Testis (tissue), 5 donors: Measurements from ENCODE around the gene HLA-DQA2. TPM values are rescaled to one million over a fixed set of nuclear protein-coding genes. Genes with fewer than 3 reads are reported as not detected.

Experiments used
- DNase-seq: peaks from one replicate; pipeline ENCODE4 v3.0.0-alpha.2; 2019
- H3K27ac ChIP-seq, 2 donors: fragments of 200-600 bp; sonication (generic); one replicate each; pipeline ENCODE4 v1.5.1; 2019
- H3K27me3 ChIP-seq: fragments of 200-600 bp; sonication (generic); one replicate; pipeline ENCODE4 v1.5.1; 2019
- H3K36me3 ChIP-seq: fragments of 200-600 bp; sonication (generic); one replicate; pipeline ENCODE4 v1.5.1; 2017; ENCODE audit warnings: low read depth; ENCODE audit errors: missing control alignments
- H3K4me1 ChIP-seq: fragments of 200-600 bp; sonication (generic); one replicate; pipeline ENCODE4 v1.5.1; 2019
- H3K4me3 ChIP-seq, 2 donors: fragments of 200-600 bp; sonication (generic); one replicate each; pipeline ENCODE4 v1.5.1; 2017 to 2019
- H3K9me3 ChIP-seq: fragments of 200-600 bp; sonication (generic); one replicate; pipeline ENCODE4 v1.5.1; 2017
- POLR2A ChIP-seq: fragments of 450-650 bp; IDR thresholded peaks from one replicate; pipeline ENCODE4 v1.6.1; 2017; ENCODE audit warnings: antibody characterized with exemption, mild to moderate bottlenecking, moderate library complexity
- WGBS, 2 donors: methylation state at CpG; one replicate each; pipeline ENCODE4 v1.1.5; 2018; 5-methylcytosine and 5-hydroxymethylcytosine counted together
- intact Hi-C: fragments of 100-400 bp; cut with DNase I; formaldehyde crosslinking; loops from one replicate; pipeline ENCODE4 v1.15.1; 2023; ENCODE audit warnings: low total_unique reads
- long read RNA-seq, 2 donors: transcript quantifications; one replicate each; lab custom pipeline, GENCODE V29; 2026
- polyA plus RNA-seq: library from polyadenylated mRNA; stranded (reverse); fragments of 350-450 nt; fragmentation: Illumina TruSeq; extraction: RNeasy Lipid Tissue Mini Kit (QIAGEN cat#74804); gene quantifications from one replicate; pipeline ENCODE4 v1.2.3, GENCODE V29; 2014; ENCODE audit warnings: low read depth, low replicate concordance; ENCODE audit not compliant: insufficient read depth
- total RNA-seq, 2 donors: library from RNA; depleted of rRNA; stranded (reverse); fragments of >200 nt; gene quantifications; one replicate each; pipeline ENCODE4 v1.2.3, GENCODE V29; 2016
- TF ChIP-seq, protein P1 (sequence below), 3 experiments: fragments of 450-650 bp in 2 of 3; fragments of 200-600 bp in 1 of 3; sonication (generic) in 1 of 3; IDR thresholded peaks; one replicate each; pipeline ENCODE4 v1.5.1; 2016 to 2019; ENCODE audit warnings: antibody characterized with exemption in 3 of 3, mild to moderate bottlenecking in 2 of 3, moderate library complexity in 1 of 3

HLA-DQA2 gene
- total RNA-seq (not detected), polyA plus RNA-seq (27.3 TPM)
- long read RNA-seq, donor 1, result 0 reads
- long read RNA-seq, donor 2, result 0 reads

- Histone ChIP-seq H3K4me3 (no peak within 1 kb of the TSS), H3K9me3 (no peaks in the 10 kb centered on the region), H3K27ac (no peak within 1 kb of the TSS), H3K36me3 (no peaks in the 10 kb centered on the region), H3K4me1 (no peaks in the 10 kb centered on the region), H3K27me3 (no peaks in the 10 kb centered on the region)
- intact Hi-C loops, result no loop called here
- no peak for TF ChIP-seq POLR2A
- TF ChIP-seq, protein P1, sequence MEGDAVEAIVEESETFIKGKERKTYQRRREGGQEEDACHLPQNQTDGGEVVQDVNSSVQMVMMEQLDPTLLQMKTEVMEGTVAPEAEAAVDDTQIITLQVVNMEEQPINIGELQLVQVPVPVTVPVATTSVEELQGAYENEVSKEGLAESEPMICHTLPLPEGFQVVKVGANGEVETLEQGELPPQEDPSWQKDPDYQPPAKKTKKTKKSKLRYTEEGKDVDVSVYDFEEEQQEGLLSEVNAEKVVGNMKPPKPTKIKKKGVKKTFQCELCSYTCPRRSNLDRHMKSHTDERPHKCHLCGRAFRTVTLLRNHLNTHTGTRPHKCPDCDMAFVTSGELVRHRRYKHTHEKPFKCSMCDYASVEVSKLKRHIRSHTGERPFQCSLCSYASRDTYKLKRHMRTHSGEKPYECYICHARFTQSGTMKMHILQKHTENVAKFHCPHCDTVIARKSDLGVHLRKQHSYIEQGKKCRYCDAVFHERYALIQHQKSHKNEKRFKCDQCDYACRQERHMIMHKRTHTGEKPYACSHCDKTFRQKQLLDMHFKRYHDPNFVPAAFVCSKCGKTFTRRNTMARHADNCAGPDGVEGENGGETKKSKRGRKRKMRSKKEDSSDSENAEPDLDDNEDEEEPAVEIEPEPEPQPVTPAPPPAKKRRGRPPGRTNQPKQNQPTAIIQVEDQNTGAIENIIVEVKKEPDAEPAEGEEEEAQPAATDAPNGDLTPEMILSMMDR (IDR thresholded peaks at IDR 0.05), result no peak
- no peak for DNase-seq
- 78 to 82% methylated on average over 7 of the region's 7 CpGs for WGBS, 2 donors
Observed at GRCh38 chr6:32741031-32741960, at the start of gene HLA-DQA2. HLA-DQA2 (plus strand) TSS chr6:32741391; CDS start chr6:32741444, 53 bp downstream.

DNA sequence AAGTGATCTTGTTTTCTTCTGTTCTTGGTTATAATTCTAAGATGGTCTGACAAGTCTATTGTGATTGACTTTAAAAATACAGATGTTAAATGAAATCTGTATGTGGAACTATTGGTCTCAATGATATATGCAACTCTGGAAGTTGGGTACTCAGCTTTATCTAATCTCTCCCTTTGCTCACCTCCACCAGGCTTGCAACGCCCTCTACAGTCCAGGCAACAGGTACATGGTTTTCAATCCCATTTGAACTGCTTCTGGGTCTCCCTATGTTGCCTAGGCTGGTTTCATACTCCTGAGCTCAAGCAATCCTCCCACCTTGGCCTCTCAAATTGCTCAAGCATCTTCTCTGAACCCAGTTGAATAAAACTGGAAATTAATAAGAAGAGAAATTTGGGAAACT, 49.2 kb upstream of the HLA-DQA2 start:
- 25 to 42% methylated on average over 1 of the region's 1 CpG for WGBS, 2 donors
- TF ChIP-seq POLR2A, result no peak
- TF ChIP-seq, protein P1 (IDR thresholded peaks at IDR 0.05), result no peak
- peak; percentile 32 for DNase-seq
- intact Hi-C loops, result no loop called here
- Histone ChIP-seq H3K9me3 (no peaks in the 10 kb centered on the region), H3K36me3 (no peaks in the 10 kb centered on the region), H3K27ac (no peak overlapping the region), H3K4me3 (no peak overlapping the region), H3K4me1 (no peaks in the 10 kb centered on the region), H3K27me3 (no peaks in the 10 kb centered on the region)

GRCh38 chr6:32697031-32697430, 44.2 kb upstream of the HLA-DQA2 start:
- Histone ChIP-seq H3K4me1 (no peaks in the 10 kb centered on the region), H3K4me3 (no peak overlapping the region), H3K27ac (no peak overlapping the region), H3K9me3 (no peaks in the 10 kb centered on the region), H3K27me3 (no peaks in the 10 kb centered on the region), H3K36me3 (no peaks in the 10 kb centered on the region)
- intact Hi-C loops, result no loop called here
- 93 to 97% methylated on average over 1 of the region's 1 CpG for WGBS, 2 donors
- TF ChIP-seq, protein P1 (IDR thresholded peaks at IDR 0.05), result no peak
- TF ChIP-seq POLR2A, result no peak
- no peak for DNase-seq

DNA sequence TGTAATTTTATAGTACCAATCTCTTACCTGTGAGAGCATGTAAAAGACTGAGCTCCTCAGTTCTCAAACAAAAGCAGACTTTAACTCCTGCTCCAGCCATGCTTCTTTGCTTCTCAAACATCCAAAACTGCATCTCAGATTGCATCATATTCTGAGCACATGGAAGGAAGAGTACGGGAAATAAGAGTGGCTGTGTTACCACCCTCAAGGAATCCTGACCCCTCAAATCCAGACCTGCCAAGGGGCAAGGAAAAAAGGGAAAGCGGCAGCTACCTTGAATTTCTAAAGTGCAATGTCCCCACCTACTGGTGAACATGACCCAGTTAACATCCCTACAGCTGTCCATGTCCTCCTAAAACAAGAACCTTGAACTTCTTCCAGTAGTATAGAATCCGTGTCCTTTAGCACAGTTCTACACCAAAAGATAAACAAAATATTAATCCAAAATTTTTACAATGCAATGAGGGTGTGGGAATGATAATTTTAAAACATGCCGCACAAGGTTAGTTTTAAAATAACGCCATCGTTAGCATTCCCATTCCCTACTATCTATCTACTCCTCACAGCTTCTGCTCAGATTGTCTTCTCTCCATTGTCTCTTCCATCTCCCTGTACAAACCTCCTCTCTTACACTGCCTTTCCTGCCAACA, 40.7 kb upstream of the HLA-DQA2 start:
- H3K4me3 ChIP-seq, result no peak overlapping the region
- TF ChIP-seq POLR2A, result no peak
- TF ChIP-seq, protein P1 (IDR thresholded peaks at IDR 0.05), result peak; percentile 53 to 69 (median 53)
- no peak overlapping the region for H3K27ac ChIP-seq
- no peaks in the 10 kb centered on the region for H3K4me1 ChIP-seq
- peak; percentile 39 for DNase-seq
- H3K9me3 ChIP-seq, result no peaks in the 10 kb centered on the region
- 10 to 16% methylated on average over 6 of the region's 6 CpGs for whole genome bisulfite sequencing, 2 donors
- no peaks in the 10 kb centered on the region for H3K36me3 ChIP-seq
- intact Hi-C loops, result loop anchor here (10.0 kb wide), 1 partner anchor 286 kb away; no protein-coding TSS in a partner anchor
- no peaks in the 10 kb centered on the region for H3K27me3 ChIP-seq
